HL-60/S4 treated with phorbol 12-myristate 13-acetate at 8.2 ng/mL for 4 days and 3 days (cell line): ENCODE results near the gene E4F1.

Experiments used
- in situ Hi-C: fragments of 300-500 bp; cut with MboI; formaldehyde crosslinking; loops from 2 replicates; pipeline ENCODE4 v1.15.0; 2022; ENCODE audit warnings: low sequenced_read_pairs

E4F1 gene

GRCh38 chr16:2223221-2223941 lies at the start of gene E4F1:
Gene E4F1, plus strand, starts transcription at chr16:2223591. Its CDS starts 23 bp downstream, at chr16:2223614.
- in situ Hi-C loops: no loop called here

- in situ Hi-C loops: no loop called here
Measured at GRCh38 chr16:2173916-2174315, 49.5 kb upstream of the E4F1 start.

DNA sequence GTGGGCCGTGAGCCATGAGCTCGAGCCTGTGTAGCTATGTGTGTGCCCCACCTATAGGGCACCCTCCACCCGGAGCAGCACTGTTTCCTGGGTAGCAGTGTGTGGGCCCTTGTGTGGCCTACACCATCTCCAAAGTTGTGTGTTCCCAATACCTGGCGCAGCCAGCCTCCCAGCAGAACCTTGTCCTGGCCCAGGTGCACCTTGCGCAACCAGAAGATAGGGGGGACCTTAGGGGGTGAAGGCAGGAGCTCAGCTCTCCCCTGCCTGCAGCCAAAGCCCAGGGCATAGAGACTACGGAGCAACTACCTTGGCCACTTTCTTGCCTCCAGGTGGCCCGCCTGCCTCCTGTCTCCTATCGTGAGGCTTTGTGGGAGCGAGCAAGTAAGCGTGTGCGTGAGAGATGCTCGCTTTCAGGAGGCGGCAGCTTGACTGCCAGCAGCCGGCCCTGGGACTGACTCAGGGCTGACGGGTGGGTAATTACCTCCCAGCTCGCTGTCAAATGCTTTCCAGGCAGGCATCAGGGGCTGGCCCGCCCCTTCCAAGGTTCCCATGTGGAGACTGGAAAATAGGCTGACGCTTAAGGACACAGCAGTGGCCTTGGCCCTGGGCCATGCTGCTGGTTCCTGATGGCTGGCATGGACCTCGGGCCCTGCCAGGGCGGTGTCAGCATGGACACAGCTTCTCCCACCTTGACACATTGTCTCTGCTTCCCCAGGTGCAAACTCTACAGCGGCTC lies 48.8 kb upstream of the E4F1 start:
- in situ Hi-C loops: no loop called here

- in situ Hi-C loops: no loop called here
Measured at GRCh38 chr16:2175454-2175853, 47.9 kb upstream of the E4F1 start.

- in situ Hi-C loops: no loop called here
Measured at GRCh38 chr16:2176047-2176446, 47.3 kb upstream of the E4F1 start.

GRCh38 chr16:2177101-2177500 lies 46.3 kb upstream of the E4F1 start:
- in situ Hi-C loops: no loop called here

- in situ Hi-C loops: no loop called here
Measured at GRCh38 chr16:2177561-2177960, 45.8 kb upstream of the E4F1 start.

DNA sequence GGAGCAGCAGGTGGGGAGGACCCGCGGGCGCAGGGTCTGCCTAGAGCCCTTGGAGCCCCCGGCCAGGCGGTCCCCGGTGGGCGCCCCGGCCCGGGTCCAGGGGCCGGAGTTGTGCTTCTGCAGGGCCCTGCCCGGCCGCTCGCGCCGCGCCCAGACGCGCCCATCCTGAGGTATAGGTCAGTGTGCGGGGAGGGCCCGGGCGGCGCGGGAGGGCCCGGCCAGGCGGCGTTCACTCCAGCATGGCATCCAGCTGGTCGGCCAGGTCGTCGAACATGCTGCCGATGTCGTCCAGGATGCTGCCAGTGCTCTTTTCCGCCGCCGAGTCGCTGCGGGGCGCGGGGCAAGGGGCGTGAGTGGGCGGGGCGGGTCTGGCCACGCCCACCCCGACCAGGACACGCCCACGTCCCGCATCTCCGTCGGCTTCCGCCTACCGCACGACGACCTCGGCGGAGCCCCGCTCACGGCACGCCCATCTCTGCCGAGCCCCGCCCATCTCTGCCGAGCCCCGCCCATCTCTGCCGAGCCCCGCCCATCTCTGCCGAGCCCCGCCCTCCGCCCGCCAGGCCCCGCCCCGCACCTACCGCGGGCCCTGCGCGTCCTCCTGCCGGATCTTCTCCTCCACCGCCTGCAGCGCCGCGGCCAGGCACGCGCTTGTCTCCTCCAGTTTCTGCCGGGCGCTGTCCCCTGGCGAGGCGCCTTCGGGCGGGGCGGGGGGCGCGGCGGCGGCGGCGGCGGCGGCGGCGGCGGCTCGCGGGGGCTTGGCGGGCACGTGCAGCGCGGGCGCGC lies 44.9 kb upstream of the E4F1 start:
- in situ Hi-C loops: no loop called here

DNA sequence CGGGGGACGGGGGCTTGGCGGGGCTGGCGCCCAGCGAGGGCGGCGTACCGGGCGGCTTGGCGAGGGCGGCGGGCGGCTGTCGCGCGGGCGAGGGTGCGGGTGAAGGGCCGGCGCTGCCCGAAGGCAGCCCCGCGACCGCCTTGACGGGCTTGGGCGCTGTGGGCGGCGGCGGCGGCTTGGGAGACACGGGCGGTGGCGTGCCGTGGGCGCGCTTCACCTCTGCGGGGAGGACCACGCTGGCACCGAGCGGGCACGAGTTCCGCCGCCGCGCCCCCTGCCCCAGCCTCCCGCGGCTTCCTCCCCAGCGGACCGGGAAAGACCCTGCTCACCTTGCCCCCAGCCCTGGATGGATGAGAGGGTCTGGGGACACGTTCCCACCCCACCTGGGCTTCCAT lies 44.3 kb upstream of the E4F1 start:
- in situ Hi-C loops: no loop called here

- in situ Hi-C loops: no loop called here
Measured at GRCh38 chr16:2179576-2179975, 43.8 kb upstream of the E4F1 start.

- in situ Hi-C loops: no loop called here
Measured at GRCh38 chr16:2180461-2180860, 42.9 kb upstream of the E4F1 start.

DNA sequence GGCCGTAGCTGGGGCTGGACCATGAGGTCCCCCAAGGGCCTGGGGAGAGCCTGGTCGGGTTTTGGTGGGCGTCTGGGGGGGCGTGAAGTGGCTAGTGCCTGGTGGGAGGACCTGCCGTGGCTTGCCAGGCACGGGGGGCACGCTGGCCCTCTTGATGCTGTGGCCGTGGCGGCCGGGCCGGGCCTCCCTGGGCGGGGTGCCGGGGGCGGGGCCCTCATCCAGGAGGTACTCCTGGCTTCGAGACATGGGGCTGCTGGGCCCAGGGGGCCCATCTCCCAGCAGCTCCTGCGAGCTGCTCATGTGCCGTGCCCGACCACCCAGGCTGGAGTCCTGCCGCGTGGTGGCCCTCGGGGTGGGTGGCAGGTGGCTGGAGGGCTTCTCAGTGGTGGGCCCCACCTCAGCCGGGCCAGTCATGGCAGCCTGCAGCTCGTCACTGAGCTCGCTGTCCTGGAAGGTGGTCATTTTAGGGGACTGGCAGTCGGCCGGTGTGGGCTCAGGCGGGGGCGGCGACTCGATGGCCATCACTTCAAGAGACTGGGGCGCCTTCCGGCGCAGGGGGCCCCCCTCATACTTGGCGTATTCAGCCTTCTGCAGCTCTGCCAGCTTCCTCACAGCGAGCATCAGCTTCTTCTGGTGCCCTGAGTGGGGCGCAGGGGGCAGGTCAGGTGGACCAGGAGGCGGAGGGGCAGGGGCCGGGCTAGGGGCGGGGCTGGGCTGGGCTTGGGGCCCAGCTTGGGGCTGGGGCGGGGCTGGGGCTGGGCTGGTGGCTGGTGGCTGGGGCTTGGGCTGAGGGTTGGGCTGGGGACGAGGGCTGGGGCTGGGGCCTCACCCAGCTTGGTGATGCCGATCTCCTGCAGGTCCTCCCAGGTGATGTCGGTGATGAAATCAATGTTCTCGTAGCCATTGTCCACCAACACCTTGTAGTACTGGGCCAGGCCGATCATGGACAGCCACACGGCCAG lies 42.1 kb upstream of the E4F1 start:
- in situ Hi-C loops: no loop called here

- in situ Hi-C loops: no loop called here
Measured at GRCh38 chr16:2181952-2182351, 41.4 kb upstream of the E4F1 start.

- in situ Hi-C loops: no loop called here
Measured at GRCh38 chr16:2183671-2184070, 39.7 kb upstream of the E4F1 start.

DNA sequence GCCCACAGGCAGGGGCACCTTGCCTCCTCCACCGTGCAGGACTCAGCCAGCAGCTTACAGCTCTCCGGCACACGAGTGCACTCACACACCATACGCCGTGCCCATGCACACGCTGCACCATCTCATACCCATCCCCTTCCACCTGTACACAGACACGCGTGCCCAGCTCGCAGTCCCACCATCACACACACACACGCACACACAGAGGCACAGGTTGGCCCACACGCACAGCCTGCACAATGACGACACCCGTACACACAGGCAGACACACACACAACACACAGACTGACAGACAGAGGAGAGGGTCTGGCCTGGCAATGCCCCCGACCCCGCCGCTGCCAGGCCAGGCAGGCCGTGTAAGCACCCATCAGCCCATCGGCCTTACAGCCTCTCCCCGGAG lies 39.0 kb upstream of the E4F1 start:
- in situ Hi-C loops: no loop called here

DNA sequence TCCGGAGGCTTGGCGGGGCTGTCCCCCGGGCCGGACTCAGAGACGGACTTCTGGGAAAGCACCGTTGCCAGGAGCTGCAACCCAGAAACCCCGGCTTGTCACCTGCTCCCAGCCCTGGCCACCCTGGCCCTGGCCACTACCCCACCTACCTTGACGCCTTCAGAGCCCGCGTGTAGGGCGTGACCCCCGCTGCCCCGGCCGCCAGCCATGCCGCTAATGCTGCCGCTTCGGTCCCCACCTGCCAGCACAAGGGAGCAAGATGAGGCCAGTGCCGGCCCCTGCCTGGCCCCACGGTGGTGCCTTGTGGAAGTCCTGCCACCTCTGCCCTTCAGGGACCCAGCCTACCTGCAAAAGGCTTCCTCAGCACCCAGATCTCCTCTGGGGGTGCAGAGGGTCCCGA lies 38.4 kb upstream of the E4F1 start:
- in situ Hi-C loops: no loop called here

GRCh38 chr16:2186064-2186463 lies 37.3 kb upstream of the E4F1 start:
- in situ Hi-C loops: no loop called here

DNA sequence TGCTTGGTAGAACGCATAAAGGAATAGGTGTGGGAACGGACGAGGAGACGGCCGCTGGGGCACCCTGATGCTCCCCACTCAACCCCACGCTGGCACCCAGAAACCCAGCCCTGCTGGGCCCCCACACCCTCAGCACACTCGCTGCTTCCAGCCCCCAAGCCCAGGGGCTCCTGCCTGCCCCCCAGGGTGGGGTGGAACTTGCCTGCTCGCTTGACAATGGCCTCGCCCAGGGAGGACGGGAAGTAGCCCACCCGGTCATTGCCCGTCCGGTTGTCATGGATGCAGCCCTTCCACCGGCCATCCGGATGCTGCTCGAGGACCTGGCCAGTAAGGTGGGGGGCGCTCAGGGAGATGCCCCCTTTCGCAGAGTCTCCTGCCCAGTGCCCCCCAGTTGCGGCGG lies 36.9 kb upstream of the E4F1 start:
- in situ Hi-C loops: no loop called here

DNA sequence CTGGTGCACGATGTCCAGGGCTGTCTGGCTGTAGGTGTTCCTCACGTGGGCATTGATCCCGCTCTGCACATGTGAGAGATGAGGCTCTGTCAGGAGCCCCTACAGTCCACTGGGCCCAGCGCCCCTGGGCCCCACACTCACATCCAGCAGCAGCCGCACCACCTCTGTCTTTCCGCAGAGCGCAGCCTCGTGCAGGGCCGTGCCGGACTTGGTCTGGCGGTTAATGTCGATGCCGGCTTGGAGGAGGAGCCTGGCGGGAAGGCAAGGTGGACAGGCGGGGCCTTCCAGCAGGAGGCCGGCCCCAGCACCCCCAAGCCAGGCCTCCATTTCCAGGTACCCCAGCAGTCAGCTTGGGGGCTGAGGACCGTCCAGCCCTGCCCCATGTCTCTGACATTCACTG lies 36.2 kb upstream of the E4F1 start:
- in situ Hi-C loops: no loop called here

GRCh38 chr16:2188395-2188794 lies 35.0 kb upstream of the E4F1 start:
- in situ Hi-C loops: no loop called here
